Mesenchymal stem cell (in vitro differentiated cells and primary cell): ENCODE measurements around the gene GLIPR1.

Experiments
- DNase-seq: peaks from one replicate; pipeline ENCODE4 v3.0.0-alpha.2; 2013
- H2AFZ ChIP-seq: one replicate; pipeline ENCODE4 v1.6.1; 2013; ENCODE audit warnings: low read depth, mild to moderate bottlenecking, control low read depth, inconsistent platforms, low read length, moderate library complexity
- H2AK5ac ChIP-seq: 2 replicates; pipeline ENCODE4 v1.6.1; 2013; ENCODE audit warnings: low read length, moderate library complexity, mild to moderate bottlenecking, inconsistent platforms; ENCODE audit not compliant: severe bottlenecking
- H2BK120ac ChIP-seq: one replicate; pipeline ENCODE4 v1.6.1; 2013; ENCODE audit warnings: low read depth, mild to moderate bottlenecking, inconsistent platforms, low read length, moderate library complexity
- H2BK12ac ChIP-seq, 2 experiments: one replicate each; pipeline ENCODE4 v1.6.1; 2013; ENCODE audit warnings: inconsistent platforms in 2 of 2, low read length in 2 of 2, mild to moderate bottlenecking in 2 of 2, moderate library complexity in 2 of 2, control low read depth in 1 of 2
- H2BK15ac ChIP-seq: one replicate; pipeline ENCODE4 v1.6.1; 2013; ENCODE audit warnings: mild to moderate bottlenecking, low read depth, inconsistent platforms; ENCODE audit not compliant: poor library complexity, severe bottlenecking
- H2BK5ac ChIP-seq: 2 replicates; pipeline ENCODE4 v1.6.1; 2013; ENCODE audit warnings: low read depth, mild to moderate bottlenecking, low read length, control low read depth, inconsistent platforms; ENCODE audit not compliant: poor library complexity, severe bottlenecking
- H3K14ac ChIP-seq, 2 experiments: one replicate each; pipeline ENCODE4 v1.6.1; 2013; ENCODE audit warnings: inconsistent platforms in 2 of 2, low read length in 2 of 2, control low read depth in 1 of 2, mild to moderate bottlenecking in 1 of 2, moderate library complexity in 1 of 2
- H3K18ac ChIP-seq, 2 experiments: one replicate each; pipeline ENCODE4 v1.6.1; 2013; ENCODE audit warnings: inconsistent platforms in 2 of 2, low read length in 2 of 2, control low read depth in 1 of 2, low read depth in 1 of 2, mild to moderate bottlenecking in 1 of 2
- H3K23ac ChIP-seq, 2 experiments: one replicate each; pipeline ENCODE4 v1.6.1; 2013; ENCODE audit warnings: inconsistent platforms in 2 of 2, low read length in 2 of 2, mild to moderate bottlenecking in 2 of 2, moderate library complexity in 2 of 2, control low read depth in 1 of 2
- H3K27ac ChIP-seq: 2 replicates; pipeline ENCODE4 v1.5.1; 2013; ENCODE audit warnings: mild to moderate bottlenecking, moderate library complexity, low read length, control low read depth, inconsistent platforms; ENCODE audit not compliant: poor library complexity, severe bottlenecking
- H3K27me3 ChIP-seq, 2 experiments: 2 replicates each; pipeline versions ENCODE4 v1.6.1 to v1.7.0; 2013; ENCODE audit warnings: low read length in 2 of 2, mild to moderate bottlenecking in 2 of 2, moderate library complexity in 2 of 2, control low read depth in 1 of 2, inconsistent platforms in 1 of 2; ENCODE audit not compliant: control insufficient read depth in 1 of 2, insufficient read depth in 1 of 2
- H3K36me3 ChIP-seq, 2 experiments: 2 replicates each; pipeline versions ENCODE4 v1.6.1 to v1.7.0; 2013; ENCODE audit warnings: low read length in 2 of 2, control low read depth in 1 of 2, inconsistent platforms in 1 of 2, low read depth in 1 of 2, mild to moderate bottlenecking in 1 of 2; ENCODE audit not compliant: insufficient read depth in 2 of 2, control insufficient read depth in 1 of 2
- H3K4ac ChIP-seq, 2 experiments: one replicate each; pipeline ENCODE4 v1.6.1; 2013; ENCODE audit warnings: inconsistent platforms in 2 of 2, low read length in 2 of 2, mild to moderate bottlenecking in 2 of 2, moderate library complexity in 2 of 2, control low read depth in 1 of 2, low read depth in 1 of 2
- H3K4me1 ChIP-seq: 2 replicates; pipeline ENCODE4 v1.6.1; 2013; ENCODE audit warnings: low read depth, low read length, control low read depth; ENCODE audit not compliant: control insufficient read depth, insufficient read depth
- H3K4me2 ChIP-seq: 2 replicates; pipeline ENCODE4 v1.6.1; 2013; ENCODE audit warnings: low read length, mild to moderate bottlenecking, inconsistent platforms; ENCODE audit not compliant: poor library complexity, severe bottlenecking
- H3K4me3 ChIP-seq, 2 experiments: 2 replicates each; pipeline versions ENCODE4 v1.5.1 to v1.7.0; 2013; ENCODE audit warnings: low read length in 2 of 2, mild to moderate bottlenecking in 2 of 2, control low read depth in 1 of 2, low read depth in 1 of 2; ENCODE audit not compliant: insufficient read depth in 1 of 2
- H3K79me1 ChIP-seq: replicated peaks from 2 replicates; pipeline ENCODE4 v1.6.1; 2013; ENCODE audit warnings: mild to moderate bottlenecking, control low read depth, low read length, inconsistent platforms; ENCODE audit not compliant: poor library complexity, severe bottlenecking
- H3K9ac ChIP-seq: 2 replicates; pipeline ENCODE4 v1.7.0; 2013; ENCODE audit warnings: mild to moderate bottlenecking, low read length, moderate library complexity
- H3K9me3 ChIP-seq: 2 replicates; pipeline ENCODE4 v1.7.0; 2013; ENCODE audit warnings: mild to moderate bottlenecking, low read length; ENCODE audit not compliant: control insufficient read depth
- H4K8ac ChIP-seq: one replicate; pipeline ENCODE4 v1.6.1; 2013; ENCODE audit warnings: inconsistent platforms, mild to moderate bottlenecking, low read length, moderate library complexity
- H4K91ac ChIP-seq: one replicate; pipeline ENCODE4 v1.6.1; 2013; ENCODE audit warnings: mild to moderate bottlenecking, low read length, inconsistent platforms
- WGBS: methylation state at CpG from one replicate; pipeline ENCODE4 v1.1.7; 2013; ENCODE audit warnings: mixed read lengths; 5-methylcytosine and 5-hydroxymethylcytosine counted together

Gene GLIPR1

GRCh38 chr12:75489187-75489586 is 8.6 kb downstream of the GLIPR1 start:
- Histone ChIP-seq H3K36me3 (peaks cover 8 to 57% of the 10 kb centered on the region in 2 experiments), H3K4me1 (peaks cover 3% of the 10 kb centered on the region), H2AK5ac (no peak overlapping the region), H3K4ac (no peak overlapping the region), H2BK120ac (no peak overlapping the region), H3K4me2 (no peak overlapping the region), H3K27me3 (no peaks in the 10 kb centered on the region), H2BK12ac (no peak overlapping the region), H3K23ac (no peak overlapping the region), H2AFZ (no peak overlapping the region), H3K79me1 (peaks cover 11% of the 10 kb centered on the region), H3K14ac (no peak overlapping the region), H3K27ac (peak overlapping the region; percentile 15), H3K9me3 (no peaks in the 10 kb centered on the region), H3K4me3 (no peak overlapping the region), H2BK5ac (no peak overlapping the region), H3K18ac (no peak overlapping the region), H3K9ac (peak overlapping the region; percentile 48), H2BK15ac (no peak overlapping the region), H4K91ac (no peak overlapping the region), H4K8ac (no peak overlapping the region)
- no peak for DNase-seq
- WGBS = 93% methylated on average over 2 of the region's 2 CpGs

GRCh38 chr12:75489613-75490210 is 9.2 kb downstream of the GLIPR1 start:
- Histone ChIP-seq H3K9ac (peak overlapping the region; percentile 48), H2BK120ac (no peak overlapping the region), H3K27me3 (no peaks in the 10 kb centered on the region), H3K4me2 (no peak overlapping the region), H3K4me1 (peaks cover 1% of the 10 kb centered on the region), H2AFZ (no peak overlapping the region), H2BK15ac (no peak overlapping the region), H4K8ac (no peak overlapping the region), H3K23ac (no peak overlapping the region), H2AK5ac (no peak overlapping the region), H2BK12ac (no peak overlapping the region), H3K18ac (no peak overlapping the region), H4K91ac (no peak overlapping the region), H3K79me1 (peaks cover 11% of the 10 kb centered on the region), H3K4ac (no peak overlapping the region), H3K27ac (peak overlapping the region; percentile 15), H3K4me3 (no peak overlapping the region), H3K36me3 (peaks cover 8 to 62% of the 10 kb centered on the region in 2 experiments), H2BK5ac (no peak overlapping the region), H3K9me3 (no peaks in the 10 kb centered on the region), H3K14ac (no peak overlapping the region)
- 74% methylated on average over 7 of the region's 7 CpGs for WGBS
- DNase-seq = no peak

GRCh38 chr12:75491169-75491568 is 10.6 kb downstream of the GLIPR1 start:
- no peak overlapping the region for H3K18ac ChIP-seq

GRCh38 chr12:75503459-75503858 is 22.9 kb downstream of the GLIPR1 start:
- no peak overlapping the region for H3K18ac ChIP-seq
- no peak overlapping the region for H3K4me2 ChIP-seq
- no peak overlapping the region for H2AK5ac ChIP-seq
- H2AFZ ChIP-seq = no peak overlapping the region
- H3K79me1 ChIP-seq = peaks cover 4% of the 10 kb centered on the region
- H3K27ac ChIP-seq = no peak overlapping the region
- 62% methylated on average over 3 of the region's 3 CpGs for WGBS
- no peak overlapping the region for H2BK5ac ChIP-seq
- no peak overlapping the region for H3K23ac ChIP-seq
- H2BK15ac ChIP-seq = no peak overlapping the region
- H4K8ac ChIP-seq = no peak overlapping the region
- DNase-seq = no peak
- H2BK12ac ChIP-seq = no peak overlapping the region
- H2BK120ac ChIP-seq = no peak overlapping the region
- H3K9ac ChIP-seq = peak overlapping the region; percentile 98
- no peak overlapping the region for H3K4ac ChIP-seq
- H3K14ac ChIP-seq = no peak overlapping the region
- H3K4me1 ChIP-seq = no peaks in the 10 kb centered on the region
- peaks cover 0 to 83% of the 10 kb centered on the region in 2 experiments for H3K36me3 ChIP-seq
- H3K27me3 ChIP-seq = no peaks in the 10 kb centered on the region
- no peak overlapping the region for H3K4me3 ChIP-seq
- H4K91ac ChIP-seq = no peak overlapping the region
- H3K9me3 ChIP-seq = no peaks in the 10 kb centered on the region

More at GRCh38 chr12:75491169-75491568, 10.6 kb downstream of the GLIPR1 start:
- 70% methylated on average over 2 of the region's 2 CpGs for WGBS
- no peak overlapping the region for H2BK15ac ChIP-seq
- H3K9me3 ChIP-seq = no peaks in the 10 kb centered on the region
- no peak overlapping the region for H3K4ac ChIP-seq
- no peak overlapping the region for H2BK120ac ChIP-seq
- H3K36me3 ChIP-seq = peaks cover 12 to 72% of the 10 kb centered on the region in 2 experiments
- DNase-seq = no peak
- no peak overlapping the region for H3K27ac ChIP-seq
- H3K4me2 ChIP-seq = no peak overlapping the region
- H3K14ac ChIP-seq = no peak overlapping the region
- H3K4me3 ChIP-seq = no peak overlapping the region
- no peak overlapping the region for H2AK5ac ChIP-seq
- no peak overlapping the region for H4K8ac ChIP-seq
- no peak overlapping the region for H3K23ac ChIP-seq
- H2AFZ ChIP-seq = no peak overlapping the region
- peaks cover 13% of the 10 kb centered on the region for H3K79me1 ChIP-seq
- no peak overlapping the region for H4K91ac ChIP-seq
- no peaks in the 10 kb centered on the region for H3K27me3 ChIP-seq
- H3K9ac ChIP-seq = no peak overlapping the region
- H2BK5ac ChIP-seq = no peak overlapping the region
- peaks cover 1% of the 10 kb centered on the region for H3K4me1 ChIP-seq
- no peak overlapping the region for H2BK12ac ChIP-seq
